BLaER1 treated with 17β-estradiol and CSF1 and Interleukin-3, amounts not matched to agents 10 nM and 100 nM (cell line): Measurements from ENCODE around the gene DDX23.
A peak's percentile ranks its signal among the peaks of the same experiment; 100 is the strongest.

Experiments used
- H3K27ac ChIP-seq, 11 experiments: shearing (Covaris generic); formaldehyde crosslinking; 2 replicates each; pipeline ENCODE4 v1.8.1; 2022
- H3K27me3 ChIP-seq, 11 experiments: shearing (Covaris generic); formaldehyde crosslinking; 2 replicates each; pipeline ENCODE4 v1.8.1; 2022
- H3K36me3 ChIP-seq, 11 experiments: shearing (Covaris generic); formaldehyde crosslinking; 2 replicates each; pipeline ENCODE4 v1.8.1; 2022
- H3K4me1 ChIP-seq, 10 experiments: shearing (Covaris generic); formaldehyde crosslinking; 2 replicates each; pipeline ENCODE4 v1.8.1; 2022
- H3K4me2 ChIP-seq, 11 experiments: shearing (Covaris generic); formaldehyde crosslinking; 2 replicates each; pipeline ENCODE4 v1.8.1; 2022
- H3K4me3 ChIP-seq, 10 experiments: shearing (Covaris generic); formaldehyde crosslinking; 2 replicates each; pipeline ENCODE4 v1.8.1; 2022
- H3K9ac ChIP-seq, 11 experiments: shearing (Covaris generic); formaldehyde crosslinking; 2 replicates each; pipeline ENCODE4 v1.8.1; 2022
- H3K9me3 ChIP-seq, 11 experiments: shearing (Covaris generic); formaldehyde crosslinking; replicated peaks in 1 of 11; 2 replicates each; pipeline ENCODE4 v1.8.1; 2022
- H4K20me1 ChIP-seq, 11 experiments: shearing (Covaris generic); formaldehyde crosslinking; 2 replicates each; pipeline ENCODE4 v1.8.1; 2022
- Cebpa-rat ChIP-seq, 11 experiments: shearing (Covaris generic); IDR thresholded peaks; 2 replicates each; pipeline ENCODE4 v1.8.1; 2022

DDX23 gene

GRCh38 chr12:48815126-48816110, 36.5 kb downstream of the DDX23 start:
- H3K9me3 ChIP-seq = no peaks in the 10 kb centered on the region
- peak overlapping the region; percentile 71 to 91 (median 80) for H3K4me3 ChIP-seq
- peak overlapping the region; percentile 80 to 90 (median 87) for H3K9ac ChIP-seq
- TF ChIP-seq Cebpa-rat (IDR thresholded peaks at IDR 0.05) = no peak
- H3K27ac ChIP-seq = peak overlapping the region; percentile 76 to 90 (median 84)
- H3K27me3 ChIP-seq = no peaks in the 10 kb centered on the region
- H3K4me1 ChIP-seq = peaks cover 49 to 63% (median 57%) of the 10 kb centered on the region in 10 experiments
- peak overlapping the region; percentile 93 to 100 (median 99) for H3K4me2 ChIP-seq
- H3K36me3 ChIP-seq = no peaks in the 10 kb centered on the region; a peak in 1 of 22 replicates
- peaks cover 0 to 25% (median 14%) of the 10 kb centered on the region in 11 experiments; a peak in 8 of 22 replicates for H4K20me1 ChIP-seq

GRCh38 chr12:48814262-48815125, 37.5 kb downstream of the DDX23 start:
- H3K27me3 ChIP-seq = no peaks in the 10 kb centered on the region
- H3K4me1 ChIP-seq = peaks cover 40 to 53% (median 47%) of the 10 kb centered on the region in 10 experiments
- no peaks in the 10 kb centered on the region for H3K9me3 ChIP-seq
- peak overlapping the region; percentile 93 to 100 (median 99) for H3K4me2 ChIP-seq
- peak overlapping the region; percentile 76 to 90 (median 84) for H3K27ac ChIP-seq
- no peak for TF ChIP-seq Cebpa-rat (IDR thresholded peaks at IDR 0.05)
- no peaks in the 10 kb centered on the region for H3K36me3 ChIP-seq
- peak overlapping the region; percentile 80 to 90 (median 87) for H3K9ac ChIP-seq
- peaks cover 0 to 16% (median 5%) of the 10 kb centered on the region in 11 experiments; a peak in 6 of 22 replicates for H4K20me1 ChIP-seq
- H3K4me3 ChIP-seq = peak overlapping the region; percentile 71 to 91 (median 80)

- TF ChIP-seq Cebpa-rat (IDR thresholded peaks at IDR 0.05) = no peak
- H3K4me3 ChIP-seq = peak overlapping the region; percentile 71 to 91 (median 80)
- no peaks in the 10 kb centered on the region for H3K36me3 ChIP-seq
- H3K27ac ChIP-seq = peak overlapping the region; percentile 76 to 90 (median 84)
- H3K9ac ChIP-seq = peak overlapping the region; percentile 80 to 90 (median 87)
- no peaks in the 10 kb centered on the region for H3K9me3 ChIP-seq
- peaks cover 0 to 11% (median 0%) of the 10 kb centered on the region in 11 experiments; a peak in 2 of 22 replicates for H4K20me1 ChIP-seq
- H3K4me1 ChIP-seq = peaks cover 33 to 46% (median 40%) of the 10 kb centered on the region in 10 experiments
- H3K27me3 ChIP-seq = no peaks in the 10 kb centered on the region
- H3K4me2 ChIP-seq = peak overlapping the region; percentile 93 to 100 (median 99)
Measured at GRCh38 chr12:48813465-48814261, 38.3 kb downstream of the DDX23 start.

GRCh38 chr12:48812389-48812788, 39.6 kb downstream of the DDX23 start:
- Histone ChIP-seq H3K27me3 (no peaks in the 10 kb centered on the region), H4K20me1 (peaks cover 0 to 10% (median 0%) of the 10 kb centered on the region in 11 experiments; a peak in 2 of 22 replicates)

GRCh38 chr12:48811437-48812090, 40.4 kb downstream of the DDX23 start:
- TF ChIP-seq Cebpa-rat (IDR thresholded peaks at IDR 0.05) = no peak
- peak overlapping the region in 1 of 11 experiments; percentile 5; a peak in 1 of 22 replicates for H3K4me2 ChIP-seq
- no peak overlapping the region for H3K9ac ChIP-seq
- no peaks in the 10 kb centered on the region for H3K27me3 ChIP-seq
- H3K4me1 ChIP-seq = peaks cover 19 to 38% (median 27%) of the 10 kb centered on the region in 10 experiments
- peaks cover 0 to 2% (median 0%) of the 10 kb centered on the region in 11 experiments; a peak in 1 of 22 replicates for H4K20me1 ChIP-seq
- H3K4me3 ChIP-seq = no peak overlapping the region
- no peak overlapping the region for H3K27ac ChIP-seq
- H3K36me3 ChIP-seq = no peaks in the 10 kb centered on the region
- no peaks in the 10 kb centered on the region for H3K9me3 ChIP-seq

More at GRCh38 chr12:48812389-48812788, 39.6 kb downstream of the DDX23 start:
- Histone ChIP-seq H3K27ac (no peak overlapping the region), H3K4me3 (no peak overlapping the region), H3K4me1 (peaks cover 27 to 40% (median 36%) of the 10 kb centered on the region in 10 experiments), H3K9ac (0 out of 22 replicates have a peak overlapping the region, but pooled peaks of 3 of the 11 experiments have one; percentile 5 to 29 (median 9)), H3K4me2 (peak overlapping the region in 5 of 11 experiments; percentile 9 to 99 (median 31); a peak in 5 of 22 replicates), H3K9me3 (no peaks in the 10 kb centered on the region), H3K36me3 (no peaks in the 10 kb centered on the region)
- TF ChIP-seq Cebpa-rat (IDR thresholded peaks at IDR 0.05) = no peak

- Histone ChIP-seq H3K4me3 (no peak overlapping the region), H3K4me2 (0 out of 22 replicates have a peak overlapping the region, but pooled peaks of 1 of the 11 experiments have one; percentile 5), H4K20me1 (no peaks in the 10 kb centered on the region), H3K4me1 (peaks cover 13 to 32% (median 21%) of the 10 kb centered on the region in 10 experiments), H3K9ac (no peak overlapping the region; a peak in 1 of 22 replicates), H3K36me3 (no peaks in the 10 kb centered on the region), H3K27me3 (no peaks in the 10 kb centered on the region), H3K27ac (no peak overlapping the region), H3K9me3 (no peaks in the 10 kb centered on the region)
- no peak for TF ChIP-seq Cebpa-rat (IDR thresholded peaks at IDR 0.05)
Measured at GRCh38 chr12:48810903-48811431, 41.0 kb downstream of the DDX23 start.

- Histone ChIP-seq H3K9ac (no peak overlapping the region), H3K9me3 (no peaks in the 10 kb centered on the region), H3K27me3 (no peaks in the 10 kb centered on the region), H3K4me2 (no peak overlapping the region), H4K20me1 (no peaks in the 10 kb centered on the region), H3K36me3 (no peaks in the 10 kb centered on the region), H3K27ac (no peak overlapping the region), H3K4me3 (no peak overlapping the region), H3K4me1 (peaks cover 0 to 29% (median 8%) of the 10 kb centered on the region in 10 experiments; a peak in 11 of 20 replicates)
- no peak for TF ChIP-seq Cebpa-rat (IDR thresholded peaks at IDR 0.05)
Measured at GRCh38 chr12:48807981-48808380, 44.0 kb downstream of the DDX23 start.
